ENCODE results near the gene SPATA31D4. TPM values are rescaled to one million over a fixed set of nuclear protein-coding genes. Genes with fewer than 3 reads are reported as not detected.
"Not testable (repeated sequence)": the region's sequence is repeated elsewhere in the genome, so short reads cannot be mapped to it uniquely, and the experiment has no call there.

The SPATA31D4 gene
- total RNA-seq, 4 donors from 2014 or later: not detected

DNA sequence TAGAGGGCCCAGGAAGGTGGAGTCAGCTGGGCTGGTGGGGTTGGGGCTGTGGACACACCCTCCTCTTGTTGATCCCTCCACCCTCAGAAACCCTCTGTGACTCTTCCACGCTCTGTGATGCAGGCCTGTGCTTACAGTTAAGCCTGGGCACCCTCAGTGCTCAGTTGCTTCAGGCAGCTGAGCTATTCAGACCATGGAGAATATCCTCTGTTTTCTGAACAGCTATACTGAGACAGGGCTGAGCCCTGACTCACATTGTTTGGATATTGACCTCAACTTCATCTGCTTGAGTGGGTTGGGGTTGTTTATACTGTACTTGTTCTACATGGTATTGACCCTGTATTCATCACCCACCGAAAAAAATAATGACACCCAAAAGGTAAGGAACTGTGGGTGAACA lies 15.2 kb downstream of the SPATA31D4 start, which contains the start of gene SPATA31D3:
Gene SPATA31D3, plus strand, starts transcription at position 108 of the 400 bp plus-strand sequence. Its CDS starts 86 bp downstream, at position 194.
- H3K27me3 ChIP-seq; H3K4me1 ChIP-seq; H3K4me3 ChIP-seq; H3K36me3 ChIP-seq; DNase-seq (ENCODE audit: low spot score in 2 of 2); H3K27ac ChIP-seq; H3K9me3 ChIP-seq: not testable (repeated sequence)
- WGBS: no CpG with 5 or more reads among the region's 2 CpGs

DNA sequence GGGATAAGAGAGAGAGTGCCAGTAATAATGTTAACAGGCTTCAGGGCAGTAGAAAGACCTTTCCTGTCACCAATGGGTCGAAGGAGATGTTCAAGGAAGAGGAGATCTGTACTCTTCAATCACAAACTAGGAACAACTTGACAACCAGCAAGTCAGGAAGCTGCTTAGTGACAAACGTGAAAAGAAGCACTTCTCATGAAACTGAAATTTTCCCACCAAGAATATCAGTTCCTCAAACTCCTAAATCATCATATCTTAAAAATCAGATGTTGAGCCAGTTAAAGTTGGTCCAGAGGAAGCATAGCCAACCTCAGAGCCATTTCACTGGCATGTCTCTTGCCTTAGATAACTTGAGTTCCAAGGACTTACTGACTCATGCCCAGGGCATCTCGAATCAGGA lies 20.4 kb downstream of the SPATA31D4 start:
- H3K4me3 ChIP-seq; H3K4me1 ChIP-seq; H3K27ac ChIP-seq; H3K27me3 ChIP-seq; H3K9me3 ChIP-seq; H3K36me3 ChIP-seq; DNase-seq (ENCODE audit: low spot score in 2 of 2): not testable (repeated sequence)
- WGBS: no CpG with 5 or more reads among the region's 3 CpGs

DNA sequence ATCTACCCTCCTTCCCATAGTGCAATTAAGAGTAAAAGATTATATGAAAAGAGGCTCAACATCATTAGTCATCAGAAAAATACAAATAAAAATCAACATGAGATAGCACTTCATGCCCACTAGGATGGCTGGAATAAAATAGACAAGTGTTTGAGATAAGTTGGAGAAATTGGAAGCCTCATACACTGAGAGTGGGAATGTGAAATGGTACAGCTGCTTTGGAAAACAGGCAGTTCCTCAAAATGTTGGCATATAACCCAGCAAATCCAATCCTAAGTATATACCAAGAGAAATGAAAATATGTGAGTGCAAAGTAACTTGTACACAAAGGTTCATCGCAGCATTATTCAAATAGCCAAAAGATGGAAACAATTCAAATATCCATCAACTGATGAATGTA lies 24.9 kb downstream of the SPATA31D4 start:
- Histone ChIP-seq H3K27me3 (no peaks in the 10 kb centered on the region), H3K9me3 (peaks cover 15% of the 10 kb centered on the region), H3K27ac (no peak overlapping the region), H3K4me1 (no peaks in the 10 kb centered on the region), H3K36me3 (no peaks in the 10 kb centered on the region), H3K4me3 (no peak overlapping the region)
- TF ChIP-seq POLR2AphosphoS5 (IDR thresholded peaks at IDR 0.05): no peak
- no peak for TF ChIP-seq POLR2A (IDR thresholded peaks at IDR 0.05)
- TF ChIP-seq, protein P1, sequence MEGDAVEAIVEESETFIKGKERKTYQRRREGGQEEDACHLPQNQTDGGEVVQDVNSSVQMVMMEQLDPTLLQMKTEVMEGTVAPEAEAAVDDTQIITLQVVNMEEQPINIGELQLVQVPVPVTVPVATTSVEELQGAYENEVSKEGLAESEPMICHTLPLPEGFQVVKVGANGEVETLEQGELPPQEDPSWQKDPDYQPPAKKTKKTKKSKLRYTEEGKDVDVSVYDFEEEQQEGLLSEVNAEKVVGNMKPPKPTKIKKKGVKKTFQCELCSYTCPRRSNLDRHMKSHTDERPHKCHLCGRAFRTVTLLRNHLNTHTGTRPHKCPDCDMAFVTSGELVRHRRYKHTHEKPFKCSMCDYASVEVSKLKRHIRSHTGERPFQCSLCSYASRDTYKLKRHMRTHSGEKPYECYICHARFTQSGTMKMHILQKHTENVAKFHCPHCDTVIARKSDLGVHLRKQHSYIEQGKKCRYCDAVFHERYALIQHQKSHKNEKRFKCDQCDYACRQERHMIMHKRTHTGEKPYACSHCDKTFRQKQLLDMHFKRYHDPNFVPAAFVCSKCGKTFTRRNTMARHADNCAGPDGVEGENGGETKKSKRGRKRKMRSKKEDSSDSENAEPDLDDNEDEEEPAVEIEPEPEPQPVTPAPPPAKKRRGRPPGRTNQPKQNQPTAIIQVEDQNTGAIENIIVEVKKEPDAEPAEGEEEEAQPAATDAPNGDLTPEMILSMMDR (IDR thresholded peaks at IDR 0.05): no peak
- no peak for TF ChIP-seq EP300 (IDR thresholded peaks at IDR 0.05)
- no peak for DNase-seq (ENCODE audit: low spot score in 2 of 2)
- WGBS: 97% methylated on average over 1 of the region's 1 CpG

DNA sequence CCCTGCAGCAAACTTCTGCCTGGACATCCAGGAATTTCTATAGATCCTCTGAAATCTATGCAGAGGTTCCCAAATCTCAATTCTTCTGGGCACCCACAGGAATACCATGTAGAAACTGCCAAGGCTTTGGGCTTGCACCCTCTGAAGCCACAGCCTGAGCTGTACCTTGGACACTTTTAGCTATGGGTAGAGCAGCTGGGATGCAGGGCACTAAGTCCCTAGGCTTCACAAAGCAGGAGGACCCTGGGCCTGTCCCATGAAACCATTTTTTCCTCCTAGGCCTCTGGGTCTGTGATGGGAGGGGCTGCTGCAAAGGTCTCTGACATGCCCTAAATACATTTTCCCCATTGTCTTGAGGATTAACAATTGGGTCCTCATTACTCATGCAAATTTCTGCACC lies 27.4 kb downstream of the SPATA31D4 start:
- Histone ChIP-seq H3K4me1 (no peaks in the 10 kb centered on the region), H3K36me3 (no peaks in the 10 kb centered on the region), H3K9me3 (peaks cover 15% of the 10 kb centered on the region), H3K27ac (no peak overlapping the region), H3K4me3 (no peak overlapping the region), H3K27me3 (no peaks in the 10 kb centered on the region)
- no peak for TF ChIP-seq POLR2A (IDR thresholded peaks at IDR 0.05)
- TF ChIP-seq POLR2AphosphoS5 (IDR thresholded peaks at IDR 0.05): no peak
- TF ChIP-seq, protein P1 (IDR thresholded peaks at IDR 0.05): no peak
- no peak for TF ChIP-seq EP300 (IDR thresholded peaks at IDR 0.05)
- no peak for DNase-seq (ENCODE audit: low spot score in 2 of 2)

DNA sequence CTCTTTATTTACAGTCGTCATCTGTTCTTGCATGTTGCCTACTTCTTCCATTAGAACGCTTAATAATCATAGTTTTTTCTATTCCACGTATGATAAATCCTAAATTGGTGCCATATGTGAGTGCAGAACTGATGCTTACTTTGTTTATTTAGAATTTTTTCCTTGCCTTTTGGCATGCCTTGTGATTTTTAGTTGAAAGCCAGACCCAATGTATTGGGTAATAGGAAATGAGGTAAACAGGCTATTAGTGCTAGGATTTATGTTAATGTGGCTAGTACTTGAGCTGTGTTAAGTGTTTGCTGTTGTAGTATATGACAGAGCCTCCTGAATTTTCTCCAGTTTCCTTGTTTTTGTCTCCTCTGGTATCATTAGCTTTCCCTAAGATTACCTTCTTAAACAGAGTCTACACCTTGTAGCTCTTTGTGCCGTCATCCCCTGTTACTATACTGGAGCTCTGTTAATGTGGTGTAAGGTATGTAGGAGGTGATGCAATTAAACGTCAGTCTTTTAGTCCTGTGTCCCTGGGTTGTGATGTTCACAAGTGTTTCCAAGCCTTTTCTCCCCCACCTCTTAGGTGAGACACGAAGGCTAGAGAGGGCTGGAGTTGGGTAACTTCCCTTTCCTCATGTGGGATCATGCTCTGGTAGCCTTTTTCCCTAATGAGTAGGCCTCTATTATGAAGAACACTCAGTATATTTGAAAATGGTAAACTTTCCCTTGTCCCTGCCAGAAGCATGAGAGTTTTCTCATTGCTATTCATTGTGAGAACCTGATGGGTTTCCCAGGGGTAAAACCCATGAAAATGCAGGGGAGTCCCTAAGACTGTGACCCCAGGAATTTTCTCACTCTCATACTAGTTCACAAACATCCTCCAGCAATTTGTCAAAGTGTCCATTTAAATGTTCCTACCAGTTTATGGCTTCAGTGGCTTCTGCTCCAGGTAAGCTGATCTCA lies 36.3 kb downstream of the SPATA31D4 start:
- no peak for DNase-seq (ENCODE audit: low spot score in 2 of 2)
- no peaks in the 10 kb centered on the region for H3K27me3 ChIP-seq
- no peaks in the 10 kb centered on the region for H3K9me3 ChIP-seq
- WGBS: 71% methylated on average over 6 of the region's 6 CpGs
- TF ChIP-seq, protein P1 (IDR thresholded peaks at IDR 0.05): no peak
- no peak for TF ChIP-seq POLR2A (IDR thresholded peaks at IDR 0.05)
- no peak for TF ChIP-seq EP300 (IDR thresholded peaks at IDR 0.05)
- TF ChIP-seq POLR2AphosphoS5 (IDR thresholded peaks at IDR 0.05): no peak
- H3K4me3 ChIP-seq: no peak overlapping the region
- no peaks in the 10 kb centered on the region for H3K4me1 ChIP-seq
- H3K36me3 ChIP-seq: no peaks in the 10 kb centered on the region
- H3K27ac ChIP-seq: no peak overlapping the region

DNA sequence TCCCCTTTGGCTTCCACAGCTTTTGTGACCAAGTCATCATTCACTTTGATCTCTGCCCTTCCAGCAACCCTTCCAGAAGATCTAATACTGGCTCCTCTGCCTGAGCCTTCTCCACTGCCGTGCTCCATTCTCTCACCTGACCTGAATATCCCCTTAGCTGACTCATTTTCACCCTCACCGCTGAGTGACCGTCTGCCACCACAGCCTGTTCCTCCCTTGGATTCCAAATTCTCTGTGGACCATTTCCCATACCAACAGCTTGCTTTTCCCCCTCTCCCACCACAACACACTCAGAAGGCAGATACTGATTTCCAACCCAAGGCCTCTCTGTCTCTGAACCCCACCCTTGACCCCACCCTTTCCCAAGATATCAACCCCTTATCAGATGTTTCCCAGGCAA lies 39.8 kb downstream of the SPATA31D4 start:
- 92% methylated on average over 3 of the region's 3 CpGs for WGBS
- Histone ChIP-seq H3K4me1 (no peaks in the 10 kb centered on the region), H3K27me3 (no peaks in the 10 kb centered on the region), H3K36me3 (no peaks in the 10 kb centered on the region), H3K4me3 (no peak overlapping the region), H3K27ac (no peak overlapping the region), H3K9me3 (no peaks in the 10 kb centered on the region)
- DNase-seq (ENCODE audit: low spot score in 2 of 2): no peak
- TF ChIP-seq POLR2A (IDR thresholded peaks at IDR 0.05) (no peak), POLR2AphosphoS5 (IDR thresholded peaks at IDR 0.05) (no peak), EP300 (IDR thresholded peaks at IDR 0.05) (no peak)
- TF ChIP-seq, protein P1 (IDR thresholded peaks at IDR 0.05): no peak
